ENCODE measurements around the gene BARX1. TPM values are rescaled to one million over a fixed set of nuclear protein-coding genes. Genes with fewer than 3 reads are reported as not detected.
A peak's percentile ranks its signal among the peaks of the same experiment; 100 is the strongest.

BARX1 gene
- total and polyA plus RNA-seq, 3 experiments from 2014 or later, result not detected

DNA sequence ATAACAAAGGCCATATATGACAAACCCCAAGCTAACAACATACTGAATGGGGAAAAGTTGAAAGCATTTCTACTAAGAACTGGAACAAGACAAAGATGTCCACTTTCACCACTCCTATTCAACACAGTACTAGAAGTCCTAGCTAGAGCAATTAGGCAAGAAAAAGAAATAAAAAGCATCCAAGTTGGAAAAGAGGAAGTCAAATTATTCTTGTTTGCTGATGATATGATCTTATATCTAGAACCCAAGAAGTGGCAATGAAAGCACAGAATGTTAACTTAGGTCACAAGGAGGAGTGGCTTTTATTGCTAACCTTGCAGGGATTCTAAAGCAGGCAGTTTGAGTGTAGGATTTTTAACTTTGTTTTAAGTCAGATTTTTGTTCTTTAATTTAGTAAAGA, 35.3 kb upstream of the BARX1 start:
- Mint-ChIP-seq H3K4me3 (no peak overlapping the region), H3K4me1 (no peaks in the 10 kb centered on the region), H3K27ac (no peak overlapping the region), H3K27me3 (peaks cover 28 to 48% of the 10 kb centered on the region in 2 donors), H3K9me3 (peaks cover 27 to 42% (median 34%) of the 10 kb centered on the region in 5 donors), H3K36me3 (peaks cover 0 to 8% (median 0%) of the 10 kb centered on the region in 3 donors)
- no peak for DNase-seq
- Histone ChIP-seq H3K9me3 (ENCODE audit: low read length) (no peaks in the 10 kb centered on the region), H3K36me3 (ENCODE audit: insufficient read depth, low read length) (no peaks in the 10 kb centered on the region), H3K4me3 (ENCODE audit: low read length) (no peak overlapping the region), H3K4me1 (ENCODE audit: insufficient read depth, low read length) (no peaks in the 10 kb centered on the region), H3K27ac (ENCODE audit: low read depth, low read length) (no peak overlapping the region), H3K27me3 (ENCODE audit: insufficient read depth, low read length, poor library complexity, severe bottlenecking) (no peaks in the 10 kb centered on the region)
- CTCF ChIA-PET, result no interaction called here
- POLR2A ChIA-PET, result no interaction called here

DNA sequence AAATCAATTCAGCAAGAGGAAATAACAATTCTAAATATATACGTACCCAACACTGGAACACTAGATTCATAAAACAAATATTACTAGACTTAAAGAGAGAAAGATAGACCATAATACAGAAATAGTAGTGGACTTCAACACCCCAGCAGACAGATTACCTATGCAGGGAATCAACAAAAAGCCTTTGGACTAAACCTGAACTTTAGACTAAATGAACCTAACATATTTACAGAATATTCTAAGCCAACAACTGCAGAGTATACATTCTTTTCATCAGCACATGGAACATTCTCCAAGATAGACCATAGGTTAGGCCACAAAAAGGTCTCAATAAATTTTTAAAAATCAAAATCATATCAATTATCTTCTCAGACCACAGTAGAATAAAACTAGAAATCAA, 32.9 kb upstream of the BARX1 start:
- POLR2A ChIA-PET, result no interaction called here
- CTCF ChIA-PET, result no interaction called here
- peaks cover 19 to 57% of the 10 kb centered on the region in 2 donors for H3K27me3 Mint-ChIP-seq

DNA sequence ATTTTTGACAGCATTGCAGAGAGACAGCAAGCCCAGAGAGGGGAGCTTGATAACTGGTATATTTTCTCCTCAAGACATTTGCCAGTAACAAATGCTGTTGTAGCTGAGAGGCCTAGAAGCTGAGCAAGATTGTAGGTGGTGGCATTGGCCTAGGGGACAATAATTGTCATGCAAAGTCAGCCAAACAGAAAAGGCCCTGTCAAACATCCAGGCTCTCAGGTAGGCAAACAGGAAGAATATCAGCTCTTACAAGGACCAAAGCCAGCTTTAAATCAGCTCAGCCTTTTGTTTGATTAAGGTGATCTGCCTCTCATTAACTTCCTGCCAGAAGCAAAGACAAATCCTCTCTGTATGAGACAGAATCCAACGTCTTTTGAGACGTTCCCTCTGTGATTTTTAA, 29.7 kb upstream of the BARX1 start:
- POLR2A ChIA-PET, result no interaction called here
- CTCF ChIA-PET, result no interaction called here

More for the DNA sequence above, 32.9 kb upstream of the BARX1 start:
- Mint-ChIP-seq H3K4me1 (no peaks in the 10 kb centered on the region), H3K27ac (no peak overlapping the region), H3K4me3 (no peak overlapping the region), H3K36me3 (peaks cover 0 to 8% (median 1%) of the 10 kb centered on the region in 3 donors), H3K9me3 (peaks cover 30 to 54% (median 35%) of the 10 kb centered on the region in 5 donors)
- Histone ChIP-seq H3K36me3 (ENCODE audit: insufficient read depth, low read length) (no peaks in the 10 kb centered on the region), H3K4me3 (ENCODE audit: low read length) (no peak overlapping the region), H3K9me3 (ENCODE audit: low read length) (no peaks in the 10 kb centered on the region), H3K27me3 (ENCODE audit: insufficient read depth, low read length, poor library complexity, severe bottlenecking) (no peaks in the 10 kb centered on the region), H3K27ac (ENCODE audit: low read depth, low read length) (no peak overlapping the region), H3K4me1 (ENCODE audit: insufficient read depth, low read length) (no peaks in the 10 kb centered on the region)
- DNase-seq, result no peak

DNA sequence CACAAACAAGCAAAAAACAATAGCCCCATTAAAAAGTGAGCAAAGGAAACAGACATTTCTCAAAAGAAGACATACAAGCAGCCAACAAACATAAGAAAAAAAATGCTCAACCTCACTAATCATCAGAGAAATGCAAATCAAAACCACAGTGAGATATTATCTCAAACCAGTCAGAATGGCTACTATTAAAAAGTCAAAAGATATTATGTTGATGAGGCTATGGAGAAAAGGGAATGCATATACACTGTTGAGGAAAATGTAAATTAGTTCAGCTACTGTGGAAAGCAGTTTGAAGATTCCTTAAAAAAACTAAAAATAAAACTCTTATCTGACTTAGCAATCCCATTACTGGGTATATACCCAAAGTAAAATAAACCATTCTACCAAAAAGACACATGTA, 28.7 kb upstream of the BARX1 start:
- no peaks in the 10 kb centered on the region for H3K4me1 ChIP-seq (ENCODE audit: insufficient read depth, low read length)
- H3K27me3 ChIP-seq (ENCODE audit: insufficient read depth, low read length, poor library complexity, severe bottlenecking), result no peaks in the 10 kb centered on the region
- no peak for DNase-seq
- Mint-ChIP-seq H3K27ac (no peak overlapping the region), H3K9me3 (peaks cover 19 to 36% (median 29%) of the 10 kb centered on the region in 5 donors), H3K36me3 (peaks cover 0 to 1% (median 0%) of the 10 kb centered on the region in 3 donors), H3K4me3 (no peak overlapping the region), H3K27me3 (peaks cover 21 to 75% of the 10 kb centered on the region in 2 donors), H3K4me1 (no peaks in the 10 kb centered on the region)
- CTCF ChIA-PET, result no interaction called here
- H3K36me3 ChIP-seq (ENCODE audit: insufficient read depth, low read length), result no peaks in the 10 kb centered on the region
- H3K27ac ChIP-seq (ENCODE audit: low read depth, low read length), result no peak overlapping the region
- no peaks in the 10 kb centered on the region for H3K9me3 ChIP-seq (ENCODE audit: low read length)
- POLR2A ChIA-PET, result no interaction called here
- no peak overlapping the region for H3K4me3 ChIP-seq (ENCODE audit: low read length)

More for the DNA sequence above, 29.7 kb upstream of the BARX1 start:
- Mint-ChIP-seq H3K4me1 (no peaks in the 10 kb centered on the region), H3K27ac (no peak overlapping the region), H3K4me3 (no peak overlapping the region), H3K36me3 (peaks cover 0 to 1% (median 0%) of the 10 kb centered on the region in 3 donors), H3K9me3 (peaks cover 23 to 42% (median 29%) of the 10 kb centered on the region in 5 donors), H3K27me3 (peaks cover 19 to 68% of the 10 kb centered on the region in 2 donors)
- no peaks in the 10 kb centered on the region for H3K4me1 ChIP-seq (ENCODE audit: insufficient read depth, low read length)
- H3K36me3 ChIP-seq (ENCODE audit: insufficient read depth, low read length), result no peaks in the 10 kb centered on the region
- DNase-seq, result no peak
- no peak overlapping the region for H3K27ac ChIP-seq (ENCODE audit: low read depth, low read length)
- no peak overlapping the region for H3K4me3 ChIP-seq (ENCODE audit: low read length)
- no peaks in the 10 kb centered on the region for H3K9me3 ChIP-seq (ENCODE audit: low read length)
- no peaks in the 10 kb centered on the region for H3K27me3 ChIP-seq (ENCODE audit: insufficient read depth, low read length, poor library complexity, severe bottlenecking)

DNA sequence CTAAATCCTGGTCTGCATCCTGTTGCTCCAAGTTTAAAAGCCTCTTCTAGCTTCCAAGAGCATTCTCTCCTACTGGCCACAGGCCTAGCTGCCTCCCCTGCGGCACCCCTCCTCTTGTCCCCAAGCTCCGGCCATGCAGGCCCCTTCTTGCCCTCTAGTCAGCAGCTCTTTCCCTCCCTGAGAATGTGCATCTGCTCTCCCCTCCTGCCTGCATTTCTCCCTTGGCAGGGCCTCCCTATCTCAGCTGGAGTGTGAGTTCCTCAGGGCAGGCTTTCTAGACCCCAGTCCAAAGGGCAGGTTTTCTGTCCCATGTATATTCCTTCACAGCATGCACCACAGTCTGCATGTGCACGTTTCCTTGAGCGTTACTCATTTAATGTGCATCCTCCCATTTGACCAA, 24.6 kb upstream of the BARX1 start:
- Mint-ChIP-seq H3K27ac (no peak overlapping the region), H3K4me3 (no peak overlapping the region), H3K36me3 (no peaks in the 10 kb centered on the region), H3K9me3 (peaks cover 0 to 6% (median 3%) of the 10 kb centered on the region in 5 donors), H3K27me3 (peaks cover 7 to 74% of the 10 kb centered on the region in 2 donors), H3K4me1 (no peaks in the 10 kb centered on the region)
- no peak for DNase-seq
- Histone ChIP-seq H3K4me1 (ENCODE audit: insufficient read depth, low read length) (no peaks in the 10 kb centered on the region), H3K36me3 (ENCODE audit: insufficient read depth, low read length) (no peaks in the 10 kb centered on the region), H3K9me3 (ENCODE audit: low read length) (no peaks in the 10 kb centered on the region), H3K27ac (ENCODE audit: low read depth, low read length) (no peak overlapping the region), H3K4me3 (ENCODE audit: low read length) (no peak overlapping the region), H3K27me3 (ENCODE audit: insufficient read depth, low read length, poor library complexity, severe bottlenecking) (no peaks in the 10 kb centered on the region)
- POLR2A ChIA-PET, result no interaction called here
- CTCF ChIA-PET, result no interaction called here

DNA sequence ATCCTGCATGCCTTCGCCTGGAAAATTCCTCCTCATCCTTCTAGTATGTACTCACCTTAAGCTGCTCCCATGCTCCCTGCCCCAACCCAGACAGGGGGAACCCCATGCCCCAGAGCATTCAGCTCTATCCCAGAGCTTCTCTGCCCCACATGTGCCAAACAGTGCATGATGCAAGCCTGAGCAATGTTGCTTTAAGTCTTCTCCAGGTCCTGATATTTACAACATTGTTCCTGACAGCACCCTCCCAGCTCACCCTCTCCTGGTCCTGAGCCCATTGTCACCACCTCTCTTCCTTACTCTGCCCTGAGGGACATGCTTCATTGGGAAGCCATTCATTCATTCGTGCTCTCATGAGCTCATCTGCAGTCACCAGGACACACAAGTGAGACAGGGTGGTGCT, 23.4 kb upstream of the BARX1 start:
- Histone ChIP-seq H3K4me3 (ENCODE audit: low read length) (no peak overlapping the region), H3K9me3 (ENCODE audit: low read length) (no peaks in the 10 kb centered on the region), H3K27ac (ENCODE audit: low read depth, low read length) (no peak overlapping the region), H3K36me3 (ENCODE audit: insufficient read depth, low read length) (no peaks in the 10 kb centered on the region), H3K27me3 (ENCODE audit: insufficient read depth, low read length, poor library complexity, severe bottlenecking) (no peaks in the 10 kb centered on the region), H3K4me1 (ENCODE audit: insufficient read depth, low read length) (no peaks in the 10 kb centered on the region)
- Mint-ChIP-seq H3K9me3 (peaks cover 0 to 5% (median under 1%) of the 10 kb centered on the region in 5 donors), H3K4me3 (no peak overlapping the region), H3K36me3 (no peaks in the 10 kb centered on the region), H3K27me3 (peaks cover 7 to 65% of the 10 kb centered on the region in 2 donors), H3K27ac (no peak overlapping the region), H3K4me1 (no peaks in the 10 kb centered on the region)
- DNase-seq, result no peak
- ChIA-PET POLR2A (interaction anchor here (0.6 kb wide), 1 partner anchor 241 kb away, joined by 3 read pairs; no protein-coding TSS in a partner anchor), CTCF (no interaction called here)

DNA sequence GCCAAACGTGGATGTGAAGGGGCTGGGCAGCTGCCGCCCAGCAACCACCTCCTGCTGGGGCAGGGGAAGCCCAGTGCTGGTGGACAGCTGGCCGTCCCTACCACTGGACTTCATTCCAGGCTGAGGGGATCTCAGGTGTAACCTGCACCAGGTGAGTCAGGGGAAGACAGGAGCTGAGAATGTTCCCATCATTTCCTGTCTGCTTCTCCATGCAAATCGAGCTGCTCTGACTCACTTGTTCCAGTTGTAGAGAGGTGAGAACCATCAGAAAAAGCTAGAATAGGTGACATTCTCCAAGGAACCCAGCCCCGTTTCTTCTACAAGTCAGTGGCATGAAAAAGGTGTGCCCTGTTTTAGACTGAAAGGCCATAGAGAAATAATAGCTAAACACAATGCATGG, 21.8 kb upstream of the BARX1 start:
- POLR2A ChIA-PET, result no interaction called here
- DNase-seq, result no peak
- H3K36me3 ChIP-seq (ENCODE audit: insufficient read depth, low read length), result no peaks in the 10 kb centered on the region
- H3K27me3 ChIP-seq (ENCODE audit: insufficient read depth, low read length, poor library complexity, severe bottlenecking), result no peaks in the 10 kb centered on the region
- Mint-ChIP-seq H3K4me3 (no peak overlapping the region), H3K36me3 (peaks cover 0 to 8% (median 3%) of the 10 kb centered on the region in 3 donors), H3K27me3 (peaks cover 5 to 61% of the 10 kb centered on the region in 2 donors), H3K9me3 (peaks cover 0 to 10% (median 6%) of the 10 kb centered on the region in 5 donors), H3K27ac (peak overlapping the region in 1 of 8 donors; percentile 1), H3K4me1 (no peaks in the 10 kb centered on the region)
- no peaks in the 10 kb centered on the region for H3K9me3 ChIP-seq (ENCODE audit: low read length)
- CTCF ChIA-PET, result no interaction called here
- no peak overlapping the region for H3K27ac ChIP-seq (ENCODE audit: low read depth, low read length)
- no peaks in the 10 kb centered on the region for H3K4me1 ChIP-seq (ENCODE audit: insufficient read depth, low read length)
- H3K4me3 ChIP-seq (ENCODE audit: low read length), result no peak overlapping the region

DNA sequence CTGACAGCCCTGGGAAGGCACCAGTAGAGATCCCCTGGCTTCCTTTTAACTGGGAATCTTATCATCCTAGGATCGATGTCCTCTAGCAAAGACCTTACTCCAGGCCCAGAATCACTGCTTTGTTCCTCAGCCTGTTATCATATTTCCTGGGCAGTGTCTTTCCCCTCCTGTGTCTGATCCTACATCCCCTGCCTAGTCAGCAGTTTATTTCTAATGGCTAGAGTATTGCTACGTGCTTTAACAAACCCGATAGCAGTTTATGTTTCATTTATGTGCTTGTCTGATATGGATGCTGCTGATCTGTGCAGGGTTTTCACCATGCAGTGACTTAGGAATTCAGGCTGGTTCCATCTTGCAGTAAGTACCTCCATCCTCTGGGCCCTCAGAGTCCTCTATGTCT, 20.9 kb upstream of the BARX1 start:
- Mint-ChIP-seq H3K27ac (no peak overlapping the region), H3K27me3 (peaks cover 9 to 60% of the 10 kb centered on the region in 2 donors), H3K4me3 (no peak overlapping the region), H3K36me3 (peaks cover 0 to 8% (median 3%) of the 10 kb centered on the region in 3 donors), H3K4me1 (no peaks in the 10 kb centered on the region), H3K9me3 (peaks cover 0 to 10% (median 6%) of the 10 kb centered on the region in 5 donors)
- CTCF ChIA-PET, result interaction anchor here (1.3 kb wide), 1 partner anchor 14 kb away, joined by 3 read pairs; no protein-coding TSS in a partner anchor
- Histone ChIP-seq H3K9me3 (ENCODE audit: low read length) (no peaks in the 10 kb centered on the region), H3K27me3 (ENCODE audit: insufficient read depth, low read length, poor library complexity, severe bottlenecking) (no peaks in the 10 kb centered on the region), H3K27ac (ENCODE audit: low read depth, low read length) (no peak overlapping the region), H3K4me1 (ENCODE audit: insufficient read depth, low read length) (no peaks in the 10 kb centered on the region), H3K4me3 (ENCODE audit: low read length) (no peak overlapping the region), H3K36me3 (ENCODE audit: insufficient read depth, low read length) (no peaks in the 10 kb centered on the region)
- DNase-seq, result no peak
- POLR2A ChIA-PET, result no interaction called here

Data from CD8-positive, alpha-beta memory T cell (primary cell).